Putamen (tissue), 1 donor: ENCODE results near the gene ELP5.
A peak's percentile ranks its signal among the peaks of the same experiment; 100 is the strongest.

Source experiments
- DNase-seq: peaks from one replicate; pipeline ENCODE4 v3.0.0-alpha.2; 2016; ENCODE audit warnings: low spot score

The ELP5 gene, protein sequence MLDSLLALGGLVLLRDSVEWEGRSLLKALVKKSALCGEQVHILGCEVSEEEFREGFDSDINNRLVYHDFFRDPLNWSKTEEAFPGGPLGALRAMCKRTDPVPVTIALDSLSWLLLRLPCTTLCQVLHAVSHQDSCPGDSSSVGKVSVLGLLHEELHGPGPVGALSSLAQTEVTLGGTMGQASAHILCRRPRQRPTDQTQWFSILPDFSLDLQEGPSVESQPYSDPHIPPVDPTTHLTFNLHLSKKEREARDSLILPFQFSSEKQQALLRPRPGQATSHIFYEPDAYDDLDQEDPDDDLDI

DNA sequence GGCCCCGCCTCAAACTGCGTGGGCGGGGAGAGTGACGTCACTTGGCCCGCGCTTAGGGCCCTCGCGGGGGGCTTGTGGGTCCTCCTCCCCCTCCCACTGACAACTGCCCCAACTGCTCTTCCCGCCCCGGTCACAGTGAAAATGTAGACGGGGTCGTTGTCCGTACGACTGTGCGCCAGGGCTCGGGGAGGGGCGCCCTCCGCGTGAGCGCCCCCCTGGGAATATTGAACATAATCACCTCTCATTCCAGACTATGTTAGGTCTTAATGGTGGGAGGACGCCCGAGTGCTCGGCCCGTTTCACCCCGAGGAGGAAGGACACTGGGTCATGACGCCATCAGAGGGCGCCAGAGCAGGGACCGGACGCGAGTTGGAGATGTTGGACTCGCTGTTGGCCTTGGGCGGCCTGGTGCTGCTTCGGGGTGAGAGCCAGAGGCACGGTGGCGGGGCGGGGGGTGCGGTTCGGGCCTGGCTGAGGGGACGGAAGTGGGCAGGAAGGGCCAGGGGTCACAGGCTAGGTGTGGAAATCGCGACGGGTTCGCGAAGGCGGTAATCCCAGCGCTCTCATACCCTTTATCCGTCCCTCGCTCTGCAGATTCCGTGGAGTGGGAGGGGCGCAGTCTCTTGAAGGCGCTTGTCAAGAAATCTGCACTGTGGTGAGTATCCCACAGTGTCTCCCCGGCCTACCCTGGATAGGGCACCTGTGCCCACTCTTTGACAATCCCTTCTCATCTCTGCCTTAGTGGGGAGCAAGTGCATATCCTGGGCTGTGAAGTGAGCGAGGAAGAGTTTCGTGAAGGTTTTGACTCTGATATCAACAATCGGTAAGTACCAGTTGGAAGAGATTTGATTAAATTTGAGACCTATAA, at the start of gene ELP5:
TSS of gene ELP5 (plus strand) at position 40 of the 868 bp plus-strand sequence. CDS start at position 376, 336 bp downstream.
- peak; percentile 90 for DNase-seq

- no peak for DNase-seq
Observed at GRCh38 chr17:7203391-7203790, 48.6 kb upstream of the ELP5 start.

GRCh38 chr17:7204336-7204735, 47.7 kb upstream of the ELP5 start:
- DNase-seq: no peak

GRCh38 chr17:7204828-7205461, 47.1 kb upstream of the ELP5 start:
- DNase-seq: peak; percentile 81

DNA sequence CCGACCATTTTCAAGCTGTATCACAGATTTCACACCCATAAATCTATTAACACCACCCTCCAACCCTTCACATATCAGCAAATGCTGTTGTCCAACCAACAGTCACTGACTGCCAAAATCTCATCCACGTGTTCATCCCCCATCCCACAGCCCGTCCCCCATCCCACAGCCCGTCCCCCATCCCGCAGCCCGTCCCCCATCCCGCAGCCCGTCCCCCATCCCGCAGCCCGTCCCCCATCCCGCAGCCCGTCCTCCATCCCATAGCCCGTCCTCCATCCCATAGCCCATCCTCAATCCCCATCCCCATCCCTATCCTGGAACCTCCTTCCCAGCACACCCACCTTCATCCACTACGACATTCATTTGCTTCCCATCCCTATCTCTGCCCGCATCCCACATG, 46.5 kb upstream of the ELP5 start:
- no peak for DNase-seq

DNA sequence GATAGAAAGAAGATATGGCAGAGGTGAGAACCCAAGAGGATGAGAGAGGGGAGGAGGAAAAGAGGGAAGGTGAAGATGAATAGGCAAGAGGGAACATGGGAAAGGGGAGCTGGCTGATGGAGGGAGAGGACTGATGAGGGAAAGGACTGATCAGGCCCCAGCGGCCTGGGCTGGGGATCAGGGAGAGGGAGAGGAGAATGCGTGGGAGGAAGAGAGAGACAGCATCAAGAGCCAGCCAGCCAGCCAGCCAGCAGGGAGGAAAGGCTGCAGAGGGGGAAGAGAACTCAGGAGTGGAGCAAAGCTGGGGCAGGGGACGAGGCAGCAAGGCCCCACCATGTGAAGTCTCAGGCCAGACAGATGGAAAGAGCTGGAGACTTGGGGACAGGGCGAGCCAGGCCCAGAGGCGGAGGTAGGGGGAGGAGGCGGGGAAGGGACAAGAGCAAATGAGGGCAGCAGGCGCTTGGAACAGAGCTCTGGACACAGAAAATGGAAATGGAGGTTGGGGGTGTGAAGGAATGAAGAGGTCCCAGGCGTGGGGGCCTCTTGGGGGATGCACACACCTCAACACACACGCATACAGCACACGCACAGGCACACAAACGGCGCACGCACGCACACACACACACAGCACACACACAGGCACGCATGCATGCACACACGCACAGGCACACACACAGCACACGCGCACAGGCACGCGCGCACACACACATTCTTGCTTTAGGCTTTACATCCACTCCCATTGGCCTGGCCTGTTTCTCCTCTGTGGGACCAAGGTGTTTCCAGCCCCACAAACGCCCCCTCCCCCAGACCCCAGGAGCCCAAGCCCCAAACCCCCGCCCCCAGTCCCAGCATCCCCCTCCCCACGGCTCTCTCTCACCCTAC, 44.7 kb upstream of the ELP5 start:
- DNase-seq: no peak

DNA sequence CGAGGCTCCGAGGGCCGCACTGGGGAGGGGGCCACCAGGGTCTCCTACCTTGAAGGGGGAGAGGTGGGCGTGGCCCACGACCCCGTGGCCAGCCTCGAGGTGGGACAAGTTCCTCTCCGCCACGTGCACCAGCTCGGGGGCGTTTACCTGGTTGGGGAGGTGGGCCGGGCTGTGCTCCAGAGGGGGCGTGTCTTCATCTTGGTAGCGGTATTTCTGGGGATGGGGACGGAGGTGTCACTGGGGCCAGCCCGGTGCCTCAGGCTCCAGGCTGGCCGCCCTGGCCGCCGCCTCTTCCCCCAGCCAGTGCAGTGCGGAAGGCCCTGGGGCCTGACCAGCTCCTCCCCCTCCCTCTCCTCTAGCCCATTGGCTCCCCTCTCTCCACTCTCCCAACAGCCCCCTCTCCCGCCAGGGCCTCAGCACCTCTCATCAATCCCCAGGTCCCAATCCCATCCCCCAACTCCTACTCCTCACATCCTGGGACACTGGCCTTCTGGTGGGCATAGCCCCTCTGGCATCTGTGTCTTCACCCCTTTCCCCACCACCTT, 43.9 kb upstream of the ELP5 start:
- DNase-seq: no peak

- DNase-seq: no peak
Observed at GRCh38 chr17:7208754-7209460, 43.1 kb upstream of the ELP5 start.

DNA sequence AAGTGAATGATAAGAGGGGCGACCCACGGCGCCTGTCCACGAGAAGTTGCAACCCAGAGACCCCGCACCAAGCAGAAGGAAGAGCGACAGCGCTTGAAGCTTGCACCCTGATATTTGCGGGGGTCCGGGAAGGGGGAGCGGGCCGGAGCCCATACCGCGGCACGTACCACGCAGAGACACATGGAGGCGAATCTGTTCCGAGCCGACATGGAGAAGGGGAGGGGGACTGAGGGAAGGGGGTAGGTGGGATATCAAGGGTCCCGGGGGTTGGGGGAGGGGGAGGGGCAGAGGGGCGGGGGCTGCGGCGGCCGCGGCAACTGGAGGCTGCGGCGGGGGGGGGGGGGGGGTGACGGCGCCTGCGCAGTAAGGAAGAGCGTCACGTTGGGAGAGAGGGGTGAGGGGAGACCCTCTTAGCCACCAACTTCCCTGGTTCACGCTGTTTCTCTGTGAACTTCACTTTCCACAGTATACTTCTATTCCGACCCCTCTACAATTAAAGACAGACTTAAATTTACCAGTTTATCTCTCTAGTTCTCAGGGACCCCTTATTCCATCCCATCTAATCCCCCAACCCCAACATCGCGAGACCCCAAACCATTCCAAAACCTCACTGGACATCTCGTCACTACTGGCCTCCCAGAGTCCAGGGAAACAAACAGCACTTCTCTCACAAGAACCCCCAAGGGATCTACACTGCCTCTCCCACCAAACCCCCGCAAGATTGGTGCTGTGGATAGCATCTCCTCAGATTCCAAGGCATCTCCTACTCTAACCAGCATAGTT, 40.3 kb upstream of the ELP5 start:
- DNase-seq: no peak

DNA sequence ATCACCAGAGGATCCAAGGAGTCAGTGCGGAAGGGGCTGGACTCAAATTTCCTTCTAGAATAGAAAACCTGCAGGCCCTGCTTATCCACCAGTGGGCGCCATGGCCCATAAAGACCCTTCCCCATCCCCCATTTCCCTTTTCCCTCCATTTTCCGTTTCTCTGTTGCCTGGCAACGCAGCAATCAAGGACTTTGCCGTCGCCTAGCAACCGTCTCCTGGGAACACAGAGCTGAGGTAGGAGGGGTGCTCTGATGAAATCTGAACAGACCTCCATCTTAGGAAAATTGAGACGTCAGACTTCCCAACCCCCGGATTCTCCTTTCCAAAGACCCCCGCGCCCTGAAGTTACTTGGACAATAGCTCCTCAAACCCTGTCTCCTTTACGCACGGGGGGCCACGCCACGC, 38.1 kb upstream of the ELP5 start:
- peak; percentile 79 for DNase-seq

DNA sequence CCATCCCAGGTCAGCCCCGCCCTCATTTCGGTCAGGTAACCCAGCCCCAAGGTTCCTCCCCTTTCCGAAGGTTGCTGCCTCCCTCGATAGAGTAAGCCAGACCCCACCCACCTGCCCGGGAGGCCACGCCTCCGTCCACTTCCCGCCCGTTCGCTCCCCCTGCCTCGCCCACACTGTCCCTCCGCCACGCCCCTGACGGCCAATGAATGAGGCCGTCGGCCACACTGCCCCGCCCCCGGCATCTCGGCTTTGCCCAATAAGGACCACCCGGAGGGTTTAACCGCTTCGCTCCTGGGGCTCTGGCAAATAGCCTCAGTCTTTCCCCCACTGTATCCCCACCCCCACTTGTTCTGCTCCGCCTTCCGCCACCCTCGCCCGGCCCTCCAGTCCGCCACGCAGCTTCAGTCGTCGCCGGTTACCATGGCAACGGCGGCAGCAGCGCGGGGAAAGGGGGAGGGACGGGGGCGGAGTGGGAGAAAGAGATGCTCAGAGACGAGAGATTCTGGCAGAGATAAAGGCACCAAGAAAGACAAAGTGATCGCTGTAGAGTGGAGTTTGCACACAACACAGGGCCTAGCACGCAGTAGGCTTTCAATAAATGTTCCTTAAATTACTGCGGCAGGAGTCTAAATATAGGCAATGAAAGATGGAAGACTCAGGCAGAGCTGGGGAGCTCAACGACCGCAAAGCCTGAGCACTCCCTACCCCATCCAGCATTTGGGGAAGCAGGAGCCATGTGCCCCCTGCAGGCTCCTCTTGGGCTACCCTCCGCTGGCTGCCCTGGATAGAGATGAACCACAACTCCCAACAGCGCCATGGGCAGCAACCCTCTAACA, 37.5 kb upstream of the ELP5 start:
- DNase-seq: peak; percentile 93

DNA sequence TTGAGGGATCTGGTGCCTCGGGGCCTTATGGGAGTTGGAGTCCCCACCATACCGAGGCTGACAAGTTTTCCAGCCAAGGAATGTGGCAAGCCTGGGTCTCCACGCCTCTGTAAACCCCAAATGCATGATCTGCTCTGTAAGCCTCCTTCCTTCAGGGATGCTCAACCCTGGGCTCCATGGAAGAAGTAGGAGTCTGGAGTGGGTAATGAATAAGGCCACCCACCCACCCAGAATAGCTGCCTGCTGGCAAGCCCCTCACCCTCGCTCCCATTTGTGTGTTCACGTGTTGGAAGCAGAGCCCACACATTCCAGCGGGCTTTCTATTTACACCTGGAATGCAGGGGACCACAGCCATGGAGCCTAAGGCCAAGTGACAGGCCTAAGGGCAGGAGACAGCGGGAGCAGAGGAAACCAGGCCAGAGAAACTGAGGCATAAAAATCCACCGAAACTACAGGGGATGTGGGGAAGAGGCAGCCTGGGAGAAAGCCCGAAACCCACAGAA, 36.8 kb upstream of the ELP5 start:
- DNase-seq: no peak

DNA sequence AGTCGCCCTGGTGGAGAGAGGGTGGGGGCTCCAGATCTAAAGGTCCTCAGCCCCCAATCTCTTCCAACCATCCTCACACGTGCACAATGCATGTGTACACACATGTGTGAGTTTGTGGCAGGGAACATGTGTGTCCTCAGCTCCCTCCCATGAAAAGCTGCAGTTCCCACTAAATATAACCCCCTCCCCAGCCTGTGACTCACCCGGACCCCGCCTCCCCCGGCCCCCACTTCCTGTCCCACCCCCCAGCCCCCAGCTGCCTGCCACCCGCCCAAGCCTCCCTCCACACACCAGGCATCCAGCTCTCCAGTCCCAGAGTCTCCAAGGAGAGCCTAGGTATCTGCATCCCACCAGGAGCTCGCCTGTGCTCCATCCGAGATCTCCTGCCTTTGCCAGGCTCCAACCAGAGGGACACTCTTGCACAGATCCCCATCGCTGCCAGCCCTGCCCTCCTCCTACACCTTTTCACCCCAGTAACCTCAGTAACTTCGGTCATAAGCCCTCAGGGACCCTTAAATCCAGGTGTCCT, 36.3 kb upstream of the ELP5 start:
- DNase-seq: no peak

GRCh38 chr17:7216242-7217112, 35.5 kb upstream of the ELP5 start:
- DNase-seq: no peak

- no peak for DNase-seq
Observed at GRCh38 chr17:7217113-7217987, 34.7 kb upstream of the ELP5 start.

DNA sequence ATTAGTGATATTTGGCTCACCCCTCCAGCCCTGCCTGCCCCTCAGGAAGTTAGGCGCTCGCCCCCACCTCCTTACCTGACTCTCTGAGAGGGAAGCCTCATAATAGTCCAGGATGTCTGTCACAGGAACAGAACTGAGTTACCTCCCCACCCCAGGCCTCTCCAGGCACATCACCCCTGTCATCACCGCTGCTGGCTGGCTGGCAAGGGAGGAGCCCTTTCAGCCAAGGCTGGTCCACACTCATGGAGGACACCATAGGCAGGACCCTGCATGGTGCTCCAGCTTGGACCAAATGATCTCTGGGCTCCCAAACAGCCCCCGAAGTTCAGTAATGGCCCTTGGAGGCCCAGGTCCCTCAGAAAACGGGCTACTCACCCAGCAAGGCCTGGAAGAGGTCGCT, 33.8 kb upstream of the ELP5 start:
- no peak for DNase-seq

- no peak for DNase-seq
Observed at GRCh38 chr17:7218758-7219157, 33.3 kb upstream of the ELP5 start.
